GM18498 (cell line): ENCODE measurements around the gene E2F1.

Experiments used
- ATAC-seq: cut with Tn5 transposase; IDR thresholded peaks from one replicate; pipeline ENCODE4 v1.9.1; 2021; ENCODE audit warnings: mild to moderate bottlenecking, moderate library complexity; ENCODE audit not compliant: unreplicated experiment

The E2F1 gene

DNA sequence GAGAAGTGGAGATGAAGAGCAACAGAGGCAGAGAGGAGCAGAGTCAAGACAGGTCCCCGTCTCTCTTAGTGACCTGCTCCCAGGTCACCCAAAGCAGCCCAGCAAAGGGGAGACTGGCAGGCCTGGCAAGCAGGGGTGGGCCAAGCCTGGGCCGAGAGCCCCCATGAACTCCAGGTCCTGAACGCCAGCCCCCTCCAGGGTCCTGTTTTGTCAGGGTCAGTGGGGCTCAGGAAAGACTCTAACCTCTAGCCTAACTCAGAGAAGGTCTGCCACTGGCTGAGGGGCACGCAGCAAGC, 13.1 kb downstream of the E2F1 start:
- no peak for ATAC-seq

DNA sequence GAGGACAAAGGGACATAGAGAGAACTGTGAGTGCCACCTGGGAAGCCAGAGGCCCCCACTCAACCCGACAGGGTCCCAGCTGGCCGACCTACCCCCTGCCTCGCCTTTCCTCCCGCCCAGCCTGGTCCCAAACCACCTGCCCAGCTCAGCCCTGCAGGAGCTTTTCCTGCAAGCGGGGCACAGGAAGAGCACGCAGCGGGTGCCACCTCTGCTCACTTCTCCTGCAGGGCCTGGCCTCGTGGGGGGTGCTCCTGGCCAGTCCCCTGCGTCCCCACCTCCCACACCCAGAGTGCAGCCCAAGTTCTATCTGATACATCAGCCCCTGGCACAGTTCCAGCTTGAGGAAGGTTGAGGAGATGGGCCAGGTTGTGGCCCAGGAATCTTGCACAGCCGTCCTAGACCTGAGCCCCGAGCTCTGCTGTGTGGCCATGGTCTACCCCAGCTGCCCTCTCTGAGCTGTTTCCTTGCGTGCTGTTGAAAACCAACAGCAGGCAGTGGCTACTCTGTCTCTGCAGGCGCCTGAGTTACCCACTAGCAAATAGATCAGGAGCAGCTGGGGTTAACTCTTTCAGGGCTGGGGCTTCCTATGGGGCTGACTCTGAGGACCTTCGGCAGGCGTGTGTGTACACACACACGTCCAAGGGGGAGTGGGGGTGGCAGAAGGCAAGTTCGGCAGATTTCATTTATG, 13.6 kb downstream of the E2F1 start:
- ATAC-seq = no peak

DNA sequence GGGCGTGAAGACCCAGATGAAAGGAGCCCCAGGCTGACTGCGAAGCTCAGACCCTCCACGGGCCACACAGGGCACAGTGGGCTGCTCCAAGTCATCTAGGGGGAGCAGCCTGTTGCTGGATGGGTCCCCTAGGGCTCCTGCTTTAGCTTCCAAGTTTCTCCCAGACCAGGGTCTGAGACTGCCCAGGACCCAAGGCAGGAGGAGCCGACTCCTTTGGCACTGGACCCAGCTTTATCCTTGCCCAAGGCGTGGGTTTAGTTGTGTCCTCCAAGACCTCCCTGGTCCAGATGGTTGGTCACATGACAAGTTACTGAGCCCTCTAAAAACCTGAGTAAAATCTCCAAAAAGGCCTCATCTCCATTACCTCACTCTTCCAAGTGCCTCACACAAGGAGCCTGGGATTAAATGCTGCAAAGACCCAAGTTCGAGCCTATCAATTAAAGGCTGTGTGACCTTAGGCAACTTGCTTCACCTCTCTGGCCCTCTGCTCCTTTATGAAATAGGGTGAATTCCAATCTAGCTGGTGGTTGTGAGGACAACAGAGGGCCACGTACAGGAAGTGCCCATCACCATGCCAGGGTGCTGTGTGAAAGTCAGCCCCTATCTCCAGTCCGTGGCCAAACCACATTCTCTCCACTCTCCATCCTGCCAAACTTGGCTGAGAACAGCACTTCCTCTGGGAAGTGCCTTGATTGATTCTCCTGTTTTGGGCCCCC, 14.5 kb downstream of the E2F1 start:
- ATAC-seq = no peak

GRCh38 chr20:33670715-33671499, 15.3 kb downstream of the E2F1 start:
- ATAC-seq = no peak

DNA sequence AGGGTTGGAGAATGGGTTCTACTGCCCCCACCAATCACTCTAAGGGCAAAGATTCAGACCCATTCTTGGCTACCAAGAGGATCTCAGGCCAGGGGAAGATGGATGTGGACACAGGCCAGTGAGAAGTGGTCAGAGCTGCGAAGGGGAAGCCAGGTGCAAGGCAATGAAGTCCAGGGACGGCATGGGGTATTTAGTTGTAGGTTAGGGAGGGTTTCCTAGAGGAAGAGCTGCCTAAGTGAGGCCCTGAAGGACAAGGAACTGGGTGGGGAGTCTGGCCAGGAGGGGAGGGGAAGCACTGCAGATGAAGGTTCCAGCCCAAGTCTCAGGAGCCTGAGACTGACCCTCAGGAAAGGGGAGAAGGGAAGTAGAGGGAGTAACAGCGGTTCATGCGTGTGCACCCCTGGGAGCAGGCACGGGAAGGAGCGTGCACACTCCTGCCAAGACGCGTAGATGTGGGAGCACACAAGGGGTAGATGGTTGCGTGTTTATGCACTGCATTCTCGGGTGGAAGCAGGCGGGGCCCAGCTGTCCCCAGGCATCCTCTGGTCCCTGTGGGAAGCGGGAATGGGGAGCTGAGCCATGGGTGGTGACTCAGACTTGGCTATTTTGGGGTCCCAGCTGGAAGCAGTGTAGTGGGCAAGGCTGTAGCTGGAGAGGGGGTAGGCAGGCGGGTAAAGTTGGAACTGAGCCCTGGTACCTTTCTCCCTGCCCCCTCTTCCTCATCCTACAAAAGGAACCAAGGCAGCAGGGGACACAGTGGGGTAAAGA, 16.1 kb downstream of the E2F1 start:
- ATAC-seq = no peak

DNA sequence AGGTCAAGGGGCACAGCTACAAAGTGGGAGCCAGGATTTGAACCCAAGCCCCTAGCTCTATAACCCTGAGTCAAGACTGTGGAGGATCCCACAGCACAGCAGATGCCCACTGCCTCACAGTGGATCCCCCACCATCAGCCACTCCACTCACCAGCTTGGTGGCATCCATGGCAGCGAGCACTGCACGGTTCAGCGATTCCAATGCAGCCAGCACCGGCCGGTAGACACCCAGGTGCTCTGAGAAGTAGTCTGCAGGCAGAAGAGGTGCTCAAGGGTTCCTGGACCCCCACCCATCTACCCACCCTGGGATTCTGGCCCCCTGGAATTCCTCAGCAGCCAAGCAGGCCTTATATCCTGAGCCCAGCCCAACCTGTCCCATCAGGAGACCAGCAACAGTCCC, 17.0 kb downstream of the E2F1 start:
- ATAC-seq = no peak

GRCh38 chr20:33668466-33669155, 17.6 kb downstream of the E2F1 start:
- ATAC-seq = no peak

- ATAC-seq = peak; percentile 39
These were observed 18.3 kb downstream of the E2F1 start for GRCh38 chr20:33667676-33668465.

DNA sequence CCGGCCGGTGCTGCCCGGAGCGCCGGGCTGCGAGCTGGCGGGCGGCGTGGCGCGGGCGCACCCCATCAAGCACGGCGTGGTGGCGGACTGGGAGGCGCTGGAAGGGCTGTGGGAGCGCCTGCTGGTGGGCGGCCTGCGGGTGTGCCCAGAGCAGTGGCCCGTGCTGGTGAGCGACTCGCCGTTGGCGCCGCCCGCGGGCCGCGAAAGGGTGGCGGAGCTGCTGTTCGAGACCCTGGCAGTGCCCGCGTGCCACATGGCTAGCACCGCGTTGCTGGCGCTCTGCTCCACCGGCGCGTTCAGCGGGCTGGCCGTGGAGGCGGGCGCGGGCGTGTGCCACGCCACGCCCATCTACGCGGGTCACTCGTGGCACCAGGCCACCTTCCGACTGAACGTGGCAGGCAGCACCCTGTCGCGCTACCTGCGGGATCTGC, 18.9 kb downstream of the E2F1 start:
- peak; percentile 13 for ATAC-seq

- ATAC-seq = peak; percentile 57
These were observed 19.6 kb downstream of the E2F1 start, which contains the start of gene ACTL10 for GRCh38 chr20:33666293-33667244. ACTL10 (plus strand) TSS chr20:33666943; CDS start chr20:33667498, 555 bp downstream.

DNA sequence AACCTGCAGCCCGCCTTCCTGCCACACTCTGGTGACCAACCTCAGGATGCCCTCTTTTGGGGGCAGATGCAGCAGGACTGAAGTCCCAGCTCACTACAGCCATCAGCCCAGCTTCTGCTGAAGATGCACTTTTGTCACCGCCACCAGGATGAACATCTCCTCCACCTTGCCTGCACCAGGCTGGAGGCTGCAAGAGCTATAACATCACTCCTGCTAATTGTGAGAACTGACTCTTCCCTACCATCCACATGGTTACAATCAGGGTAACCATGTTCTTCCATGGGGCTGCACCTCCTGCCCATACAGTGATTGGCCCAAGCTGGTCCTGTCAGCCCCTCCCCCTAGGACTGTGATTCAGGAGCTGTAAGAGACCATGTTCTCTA, 21.4 kb downstream of the E2F1 start:
- no peak for ATAC-seq

GRCh38 chr20:33664085-33664761, 22.0 kb downstream of the E2F1 start:
- ATAC-seq = no peak

DNA sequence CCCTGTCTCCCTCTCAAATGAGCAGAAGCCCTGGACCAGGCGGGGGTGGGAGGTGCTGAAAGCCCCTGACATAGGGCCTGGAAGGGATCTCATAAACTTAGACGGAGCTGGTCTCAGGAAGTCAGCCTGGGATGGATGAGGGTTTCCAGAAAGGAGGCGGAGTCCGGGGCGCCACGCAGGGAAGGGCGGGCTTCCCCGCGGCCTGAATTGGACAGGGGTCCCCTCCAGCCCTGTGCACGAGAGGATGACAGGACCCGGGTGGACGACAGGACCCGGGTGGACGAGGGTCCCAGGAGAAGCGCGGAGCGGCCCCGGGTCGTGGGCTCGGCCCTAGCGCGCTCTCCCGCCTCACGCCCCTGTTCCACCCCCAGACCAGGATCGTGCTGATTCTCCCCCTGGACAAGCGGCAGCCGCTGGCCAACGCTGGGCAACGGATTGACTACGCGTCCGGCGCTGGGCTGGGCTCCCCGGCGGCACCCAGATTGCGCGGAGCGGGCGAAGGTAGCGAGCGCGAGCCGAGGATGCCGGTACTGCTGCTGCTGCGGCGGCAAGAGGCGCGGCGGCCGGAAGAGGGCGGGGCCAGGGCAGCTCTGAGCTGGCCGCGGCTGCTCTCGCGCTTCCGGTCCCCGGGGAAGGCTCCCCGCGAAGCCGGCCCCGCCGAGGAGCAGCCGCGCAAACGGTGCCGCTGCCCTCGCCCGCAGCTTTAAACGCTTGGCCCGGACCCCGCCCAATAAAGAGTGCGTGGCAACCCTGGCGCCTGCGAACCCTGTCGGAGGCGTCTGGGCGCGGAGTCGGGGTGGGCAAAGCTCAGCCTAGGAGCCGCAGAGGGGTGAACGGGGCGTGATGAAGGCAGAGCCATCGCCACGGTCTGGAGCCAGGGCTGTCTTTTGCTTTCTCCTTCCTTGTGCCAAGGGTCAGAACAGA, 22.8 kb downstream of the E2F1 start:
- peak; percentile 44 for ATAC-seq

DNA sequence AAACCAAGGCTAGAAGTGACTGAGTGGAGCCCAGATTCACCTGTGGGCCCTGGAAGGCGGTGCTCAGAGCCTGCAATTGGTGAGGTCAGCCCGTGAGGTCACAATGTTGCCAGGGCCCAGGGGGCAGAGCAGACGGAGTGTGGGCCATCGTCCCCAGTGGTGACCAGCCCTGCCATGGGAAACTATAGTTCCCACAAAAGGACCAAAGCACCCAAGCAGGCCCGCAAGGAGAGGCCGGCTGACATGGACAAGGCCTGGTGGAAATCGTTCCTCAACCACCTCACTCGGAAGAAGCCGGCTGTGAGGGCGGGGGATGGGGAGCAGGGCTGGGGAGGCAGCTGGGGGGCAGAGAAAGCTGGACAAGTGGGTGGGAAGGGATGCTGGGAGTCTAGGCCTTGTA, 24.0 kb downstream of the E2F1 start, which contains the start of gene C20orf144:
Gene C20orf144, plus strand, starts transcription at position 156 of the 400 bp plus-strand sequence. Its CDS starts 19 bp downstream, at position 175.
- no peak for ATAC-seq

DNA sequence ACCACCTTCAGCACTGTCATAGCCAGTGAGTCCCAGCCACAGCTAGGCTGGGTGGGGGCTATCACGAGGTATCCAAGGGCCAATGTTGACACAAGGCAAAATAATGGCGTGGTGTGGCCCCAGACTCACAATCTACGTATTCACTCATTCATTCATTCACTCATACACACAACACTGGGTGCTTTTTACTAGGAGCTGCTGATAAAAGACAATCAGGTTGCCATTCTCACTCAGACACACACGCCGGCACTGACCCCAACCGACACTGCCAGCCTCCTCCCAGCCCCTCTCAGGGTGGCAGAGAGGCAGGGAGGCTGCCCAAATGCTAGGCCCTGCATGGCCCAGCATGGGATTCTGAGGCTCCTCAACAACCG, 25.5 kb downstream of the E2F1 start:
- no peak for ATAC-seq

DNA sequence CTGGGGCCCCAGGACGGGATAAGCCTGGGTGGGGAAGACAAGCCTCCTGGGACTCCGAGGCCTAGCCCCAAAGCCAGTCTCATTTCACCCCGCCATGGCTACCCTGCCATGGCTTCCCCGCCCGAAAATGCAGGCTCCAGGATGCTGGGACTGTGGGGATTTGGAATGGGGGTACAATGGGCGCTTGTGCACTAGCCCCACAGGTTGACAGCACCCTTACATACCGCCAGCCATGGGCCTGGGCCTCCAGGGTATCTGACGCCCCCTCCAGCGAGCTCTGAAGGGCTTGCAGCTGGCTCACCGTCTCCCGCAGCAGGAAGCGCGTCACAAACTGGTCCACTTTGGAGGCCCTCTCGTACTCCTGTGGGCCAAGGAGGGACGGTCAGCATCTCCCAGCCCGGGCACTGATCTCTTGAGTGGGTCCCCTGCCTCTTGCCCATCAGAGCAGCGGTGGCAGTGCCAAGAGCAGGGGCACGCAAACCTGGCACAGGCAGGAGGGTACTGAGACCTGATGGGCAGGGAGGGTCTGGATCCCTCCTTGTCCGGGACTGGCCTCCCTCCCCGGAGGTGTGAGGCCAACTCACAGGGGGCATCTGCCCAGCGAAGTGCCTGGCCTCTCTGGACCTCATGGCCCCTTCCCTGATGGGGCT, 26.0 kb downstream of the E2F1 start:
- ATAC-seq = no peak
